NCI-H748 treated with DMSO at 0.1 percent for 48 hours (cell line): ENCODE measurements around the gene MRPL14.
"Not testable (repeated sequence)": the region's sequence is repeated elsewhere in the genome, so short reads cannot be mapped to it uniquely, and the experiment has no call there.

Experiments used
- DNase-seq: peaks from one replicate; lab custom pipeline; 2025; lab: John Stamatoyannopoulos, UW

MRPL14 gene

GRCh38 chr6:44149369-44150012, 22.2 kb upstream of the MRPL14 start:
- no peak for DNase-seq

- DNase-seq: no peak
These were observed 21.1 kb upstream of the MRPL14 start for GRCh38 chr6:44148306-44148705.

- no peak for DNase-seq
These were observed 20.0 kb upstream of the MRPL14 start for GRCh38 chr6:44147256-44147655.

GRCh38 chr6:44146685-44147084, 19.4 kb upstream of the MRPL14 start:
- no peak for DNase-seq

- DNase-seq: no peak
These were observed 18.6 kb upstream of the MRPL14 start for GRCh38 chr6:44145839-44146238.

- not testable (repeated sequence) for DNase-seq
These were observed 17.3 kb upstream of the MRPL14 start for GRCh38 chr6:44144536-44144935.

GRCh38 chr6:44143731-44144130, 16.5 kb upstream of the MRPL14 start:
- DNase-seq: no peak

- no peak for DNase-seq
These were observed 15.6 kb upstream of the MRPL14 start for GRCh38 chr6:44142835-44143234.

GRCh38 chr6:44139351-44139743, 12.1 kb upstream of the MRPL14 start:
- no peak for DNase-seq

GRCh38 chr6:44138717-44139350, 11.6 kb upstream of the MRPL14 start:
- no peak for DNase-seq

- no peak for DNase-seq
These were observed 8.6 kb upstream of the MRPL14 start for GRCh38 chr6:44135875-44136274.

- no peak for DNase-seq
These were observed 8.0 kb upstream of the MRPL14 start for GRCh38 chr6:44135173-44135758.

- DNase-seq: no peak
These were observed 6.9 kb upstream of the MRPL14 start for GRCh38 chr6:44133981-44134711.

- DNase-seq: peak; percentile 7
These were observed 6.0 kb upstream of the MRPL14 start for GRCh38 chr6:44133003-44133931.

GRCh38 chr6:44132476-44132875, 5.2 kb upstream of the MRPL14 start:
- no peak for DNase-seq

GRCh38 chr6:44131892-44132291, 4.6 kb upstream of the MRPL14 start:
- DNase-seq: no peak

GRCh38 chr6:44129841-44130322, 2.6 kb upstream of the MRPL14 start:
- no peak for DNase-seq

GRCh38 chr6:44128020-44128917, 1.0 kb upstream of the MRPL14 start:
- DNase-seq: no peak

- no peak for DNase-seq
These were observed 717 bp downstream of the MRPL14 start for GRCh38 chr6:44126320-44127149.

- DNase-seq: no peak
These were observed 3.7 kb downstream of the MRPL14 start for GRCh38 chr6:44123544-44123943.
